SK-MEL-5 (cell line): Measurements from ENCODE around the gene SNTG2. TPM values are rescaled to one million over a fixed set of nuclear protein-coding genes. Genes with fewer than 3 reads are reported as not detected.

ENCODE experiments used
- DNase-seq: peaks from one replicate; pipeline ENCODE4 v3.0.0-alpha.2; 2016; ENCODE audit warnings: low read depth, low spot score
- in situ Hi-C: cut with HindIII; loops from 2 replicates; pipeline ENCODE4 v1.10.0; 2016; ENCODE audit warnings: low sequenced_read_pairs, high pct_unique_total_duplicates, low pct_unique_long_range_greater_than_20kb
- total RNA-seq: library from RNA; depleted of rRNA; stranded (reverse); fragments of >200 nt; shearing (Covaris generic); gene quantifications from 2 replicates; pipeline ENCODE4 v1.2.3, GENCODE V29; 2014

Gene SNTG2
- total RNA-seq, 1 experiment from 2014 or later, result not detected

GRCh38 chr2:965640-966147 is 15.0 kb downstream of the SNTG2 start:
- in situ Hi-C loops, result no loop called here
- DNase-seq, result no peak

- in situ Hi-C loops, result no loop called here
- no peak for DNase-seq
Observed at GRCh38 chr2:973129-973528, 22.5 kb downstream of the SNTG2 start.

GRCh38 chr2:974054-974453 is 23.4 kb downstream of the SNTG2 start:
- DNase-seq, result no peak
- in situ Hi-C loops, result no loop called here

- DNase-seq, result no peak
Observed at GRCh38 chr2:974502-974901, 23.9 kb downstream of the SNTG2 start.

GRCh38 chr2:975095-975494 is 24.4 kb downstream of the SNTG2 start:
- in situ Hi-C loops, result no loop called here
- DNase-seq, result no peak

More at GRCh38 chr2:974502-974901, 23.9 kb downstream of the SNTG2 start:
- in situ Hi-C loops, result no loop called here

GRCh38 chr2:979069-979928 is 28.6 kb downstream of the SNTG2 start:
- DNase-seq, result no peak
- in situ Hi-C loops, result no loop called here

GRCh38 chr2:980176-980575 is 29.5 kb downstream of the SNTG2 start:
- in situ Hi-C loops, result no loop called here
- DNase-seq, result no peak

- DNase-seq, result no peak
- in situ Hi-C loops, result no loop called here
Observed at GRCh38 chr2:981258-981657, 30.6 kb downstream of the SNTG2 start.

GRCh38 chr2:981759-982158 is 31.1 kb downstream of the SNTG2 start:
- in situ Hi-C loops, result no loop called here
- no peak for DNase-seq

GRCh38 chr2:985317-985898 is 34.8 kb downstream of the SNTG2 start:
- no peak for DNase-seq
- in situ Hi-C loops, result no loop called here

GRCh38 chr2:987789-988188 is 37.1 kb downstream of the SNTG2 start:
- in situ Hi-C loops, result no loop called here
- DNase-seq, result no peak

GRCh38 chr2:989781-990467 is 39.3 kb downstream of the SNTG2 start:
- no peak for DNase-seq
- in situ Hi-C loops, result no loop called here

- no peak for DNase-seq
- in situ Hi-C loops, result no loop called here
Observed at GRCh38 chr2:990970-991369, 40.3 kb downstream of the SNTG2 start.

- in situ Hi-C loops, result no loop called here
- DNase-seq, result no peak
Observed at GRCh38 chr2:1002350-1002749, 51.7 kb downstream of the SNTG2 start.

- in situ Hi-C loops, result no loop called here
- DNase-seq, result no peak
Observed at GRCh38 chr2:1004398-1004797, 53.7 kb downstream of the SNTG2 start.

- in situ Hi-C loops, result no loop called here
- no peak for DNase-seq
Observed at GRCh38 chr2:1010415-1010930, 59.8 kb downstream of the SNTG2 start.

GRCh38 chr2:1011006-1011405 is 60.4 kb downstream of the SNTG2 start:
- in situ Hi-C loops, result no loop called here
- DNase-seq, result no peak

- DNase-seq, result no peak
- in situ Hi-C loops, result no loop called here
Observed at GRCh38 chr2:1011985-1012384, 61.3 kb downstream of the SNTG2 start.
